Mammary epithelial cell (primary cell): ENCODE measurements around the gene IQGAP3.

Experiments used
- EZH2 ChIP-seq: IDR thresholded peaks from 2 replicates; pipeline ENCODE4 v1.6.1; 2012; ENCODE audit warnings: low read length, inconsistent platforms, borderline replicate concordance
- TF ChIP-seq, protein P1 (sequence below), 2 donors: IDR thresholded peaks in 1 of 2; conservative IDR thresholded peaks in 1 of 2; 2 replicates each; pipeline ENCODE4 v1.5.1; 2011 to 2012; ENCODE audit warnings: inconsistent platforms in 2 of 2, low read length in 2 of 2, mild to moderate bottlenecking in 2 of 2, control low read depth in 1 of 2, low read depth in 1 of 2; ENCODE audit not compliant: insufficient read depth in 1 of 2; ENCODE audit errors: extremely low read depth in 1 of 2

DNA sequence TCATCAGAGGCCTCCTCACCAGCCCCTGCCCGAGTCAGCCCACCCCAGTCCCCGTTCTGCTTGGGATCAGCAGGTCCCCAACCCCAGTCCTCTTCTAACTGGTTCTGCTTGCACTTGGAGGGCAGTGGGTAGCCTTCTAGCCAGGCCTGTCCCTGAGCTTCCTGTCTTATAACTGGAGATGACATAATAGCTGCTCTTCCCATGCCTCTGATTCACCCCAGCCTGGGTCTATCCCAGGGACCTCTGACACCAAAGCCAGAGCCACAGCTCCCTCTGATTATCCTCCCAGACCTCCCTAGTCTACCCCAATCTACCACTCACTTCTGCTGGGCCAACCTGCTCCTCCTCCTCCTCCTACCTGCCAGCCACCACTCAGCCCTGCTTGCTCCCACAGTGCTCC is 31.4 kb downstream of the IQGAP3 start:
- TF ChIP-seq, protein P1, sequence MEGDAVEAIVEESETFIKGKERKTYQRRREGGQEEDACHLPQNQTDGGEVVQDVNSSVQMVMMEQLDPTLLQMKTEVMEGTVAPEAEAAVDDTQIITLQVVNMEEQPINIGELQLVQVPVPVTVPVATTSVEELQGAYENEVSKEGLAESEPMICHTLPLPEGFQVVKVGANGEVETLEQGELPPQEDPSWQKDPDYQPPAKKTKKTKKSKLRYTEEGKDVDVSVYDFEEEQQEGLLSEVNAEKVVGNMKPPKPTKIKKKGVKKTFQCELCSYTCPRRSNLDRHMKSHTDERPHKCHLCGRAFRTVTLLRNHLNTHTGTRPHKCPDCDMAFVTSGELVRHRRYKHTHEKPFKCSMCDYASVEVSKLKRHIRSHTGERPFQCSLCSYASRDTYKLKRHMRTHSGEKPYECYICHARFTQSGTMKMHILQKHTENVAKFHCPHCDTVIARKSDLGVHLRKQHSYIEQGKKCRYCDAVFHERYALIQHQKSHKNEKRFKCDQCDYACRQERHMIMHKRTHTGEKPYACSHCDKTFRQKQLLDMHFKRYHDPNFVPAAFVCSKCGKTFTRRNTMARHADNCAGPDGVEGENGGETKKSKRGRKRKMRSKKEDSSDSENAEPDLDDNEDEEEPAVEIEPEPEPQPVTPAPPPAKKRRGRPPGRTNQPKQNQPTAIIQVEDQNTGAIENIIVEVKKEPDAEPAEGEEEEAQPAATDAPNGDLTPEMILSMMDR (conservative IDR thresholded peaks at IDR 0.05 in 1 of 2, IDR thresholded peaks at IDR 0.05 in 1 of 2; ENCODE audit: extremely low read depth in 1 of 2, insufficient read depth in 1 of 2, low read depth in 1 of 2, low read length in 2 of 2) = no peak
- no peak for TF ChIP-seq EZH2
